Activated T-cell treated with anti-CD3 and anti-CD28 coated beads, Interleukin-2, amount 50 U/mL, for 24 hours (primary cell): ENCODE data around the gene GYPC.
"Not testable (repeated sequence)": the region's sequence is repeated elsewhere in the genome, so short reads cannot be mapped to it uniquely, and the experiment has no call there.

ENCODE experiments used
- DNase-seq: peaks from one replicate; pipeline ENCODE4 v3.0.0-alpha.2; 2020
- H3K27ac Mint-ChIP-seq: 2 replicates; pipeline ENCODE4 v1.8.0; 2020; ENCODE audit warnings: mild to moderate bottlenecking, mixed read lengths
- H3K27me3 Mint-ChIP-seq: 2 replicates; pipeline ENCODE4 v1.8.0; 2020; ENCODE audit warnings: mixed read lengths
- H3K36me3 Mint-ChIP-seq: 2 replicates; pipeline ENCODE4 v1.8.0; 2020; ENCODE audit warnings: low read depth, mixed read lengths
- H3K4me1 Mint-ChIP-seq: 2 replicates; pipeline ENCODE4 v1.8.0; 2020; ENCODE audit warnings: low read depth, mixed read lengths
- H3K4me3 Mint-ChIP-seq: 2 replicates; pipeline ENCODE4 v1.8.0; 2020; ENCODE audit warnings: mild to moderate bottlenecking, moderate library complexity, mixed read lengths
- H3K9me3 Mint-ChIP-seq: 2 replicates; pipeline ENCODE4 v1.8.0; 2020; ENCODE audit warnings: mixed read lengths

The GYPC gene

DNA sequence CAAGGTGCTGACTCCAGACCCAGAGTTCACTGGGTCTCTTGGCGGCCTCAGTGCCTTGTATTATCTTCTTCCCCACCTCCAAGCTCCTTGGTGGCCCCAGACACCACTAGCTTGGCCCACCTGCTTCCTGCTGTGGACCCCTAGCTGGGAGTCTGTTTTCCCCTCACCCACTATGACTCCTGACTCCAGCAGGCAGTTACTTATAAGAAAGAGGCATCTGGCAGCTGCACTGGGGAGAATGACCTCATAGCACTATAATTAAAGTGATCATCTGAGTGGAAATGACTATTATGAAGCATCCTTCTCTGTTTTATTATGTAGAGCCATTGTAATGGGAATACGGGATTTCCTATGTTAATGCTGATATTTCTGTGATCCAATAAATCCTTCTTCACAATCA, 32.6 kb downstream of the GYPC start:
- not testable (repeated sequence) for H3K27ac Mint-ChIP-seq, H3K4me3 Mint-ChIP-seq, H3K27me3 Mint-ChIP-seq, H3K9me3 Mint-ChIP-seq, DNase-seq
- Mint-ChIP-seq H3K4me1 (peaks cover 26% of the 10 kb centered on the region), H3K36me3 (peaks cover 95% of the 10 kb centered on the region)

DNA sequence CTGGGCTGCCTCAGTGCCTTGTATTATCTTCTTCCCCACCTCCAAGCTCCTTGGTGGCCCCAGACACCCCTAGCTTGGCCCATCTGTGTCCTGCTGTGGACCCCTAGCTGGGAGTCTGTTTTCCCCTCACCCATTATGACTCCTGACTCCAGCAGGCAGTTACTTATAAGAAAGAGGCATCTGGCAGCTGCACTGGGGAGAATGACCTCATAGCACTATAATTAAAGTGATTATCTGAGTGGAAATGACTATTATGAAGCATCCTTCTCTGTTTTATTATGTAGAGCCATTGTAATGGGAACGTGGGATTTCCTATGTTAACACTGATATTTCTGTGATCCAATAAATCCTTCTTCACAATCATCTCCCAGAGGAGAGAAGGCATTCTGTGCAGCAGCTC, 36.3 kb downstream of the GYPC start:
- H3K27me3 Mint-ChIP-seq, H3K9me3 Mint-ChIP-seq, H3K4me3 Mint-ChIP-seq, H3K27ac Mint-ChIP-seq, DNase-seq, H3K4me1 Mint-ChIP-seq: not testable (repeated sequence)
- peaks cover 97% of the 10 kb centered on the region for H3K36me3 Mint-ChIP-seq

DNA sequence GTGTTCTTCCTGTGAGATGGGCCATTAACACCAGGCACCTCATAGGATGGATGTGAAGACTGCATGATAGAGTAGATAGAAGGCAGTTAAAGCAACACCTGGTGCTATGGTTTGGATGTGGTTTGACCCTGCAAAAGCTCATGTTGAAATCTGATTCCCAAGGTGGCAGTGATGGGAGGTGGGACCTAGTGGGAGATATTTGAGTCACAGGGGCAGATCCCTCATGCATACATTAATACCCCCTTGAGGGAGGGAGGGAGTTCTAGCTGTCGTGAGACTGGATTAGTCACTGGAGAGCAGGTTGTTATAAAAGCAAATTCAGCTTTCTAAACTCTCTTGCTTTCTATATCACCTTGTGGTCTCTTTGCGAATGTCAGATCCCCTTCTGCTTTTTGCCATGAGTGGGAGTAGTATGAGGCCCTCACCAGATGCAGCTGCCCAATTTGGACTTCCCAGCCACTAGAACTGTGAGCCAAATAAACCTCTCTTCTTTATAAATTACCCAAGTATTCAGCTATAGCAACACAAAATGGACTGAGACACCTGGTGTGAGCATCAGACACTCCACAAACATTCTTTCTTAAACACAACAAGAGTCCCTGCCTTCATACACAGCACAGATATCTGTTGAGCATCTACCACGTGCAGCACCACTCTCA, 37.1 kb downstream of the GYPC start:
- not testable (repeated sequence) for DNase-seq, H3K4me1 Mint-ChIP-seq, H3K9me3 Mint-ChIP-seq, H3K4me3 Mint-ChIP-seq, H3K27me3 Mint-ChIP-seq, H3K27ac Mint-ChIP-seq
- H3K36me3 Mint-ChIP-seq, result peaks cover 97% of the 10 kb centered on the region

DNA sequence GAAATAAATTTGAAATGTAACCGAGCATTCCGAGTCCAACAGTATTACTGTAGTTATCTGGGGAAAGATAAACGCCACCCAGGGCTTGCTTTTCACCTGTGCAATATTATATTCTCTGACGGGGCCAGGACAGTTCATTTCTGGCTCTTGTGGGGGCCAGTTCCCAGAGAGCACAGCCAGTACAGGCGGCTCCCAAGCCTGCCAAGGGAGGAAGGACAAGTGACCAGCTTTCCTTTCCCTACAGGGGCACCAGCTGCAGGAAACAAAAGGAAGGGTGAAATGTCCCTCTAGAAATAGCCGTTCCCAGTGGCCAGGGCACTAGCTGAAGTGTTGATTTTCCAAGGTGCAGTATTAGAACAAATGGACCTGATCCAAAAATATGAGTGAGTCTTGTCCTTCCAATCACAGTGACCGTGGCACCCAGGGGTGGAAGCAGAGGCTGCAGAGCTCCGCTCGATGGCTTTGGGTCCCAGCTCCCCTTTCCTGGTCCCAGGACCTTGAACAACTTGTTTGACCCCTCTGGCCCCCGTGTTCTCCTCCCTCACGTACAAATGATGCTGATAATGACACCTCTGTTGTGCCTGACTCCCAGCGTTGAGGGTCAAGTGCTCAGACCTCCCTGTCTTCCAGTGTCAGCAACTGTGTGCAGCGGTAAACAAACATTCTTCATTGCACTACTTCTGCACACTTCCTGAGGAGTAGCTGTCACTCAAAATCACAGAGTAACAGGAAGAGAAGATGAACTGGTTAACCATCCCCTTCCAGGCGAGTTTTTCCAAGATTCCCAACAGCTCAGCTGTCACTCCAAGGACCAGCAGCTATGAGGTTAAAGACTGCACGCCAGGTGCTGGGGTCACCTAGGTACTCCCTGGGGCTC, 40.9 kb downstream of the GYPC start:
- Mint-ChIP-seq H3K9me3 (peaks cover 2% of the 10 kb centered on the region), H3K4me1 (peaks cover 5% of the 10 kb centered on the region), H3K27me3 (no peaks in the 10 kb centered on the region), H3K36me3 (peaks cover 88% of the 10 kb centered on the region), H3K4me3 (no peak overlapping the region), H3K27ac (no peak overlapping the region)
- DNase-seq, result no peak

DNA sequence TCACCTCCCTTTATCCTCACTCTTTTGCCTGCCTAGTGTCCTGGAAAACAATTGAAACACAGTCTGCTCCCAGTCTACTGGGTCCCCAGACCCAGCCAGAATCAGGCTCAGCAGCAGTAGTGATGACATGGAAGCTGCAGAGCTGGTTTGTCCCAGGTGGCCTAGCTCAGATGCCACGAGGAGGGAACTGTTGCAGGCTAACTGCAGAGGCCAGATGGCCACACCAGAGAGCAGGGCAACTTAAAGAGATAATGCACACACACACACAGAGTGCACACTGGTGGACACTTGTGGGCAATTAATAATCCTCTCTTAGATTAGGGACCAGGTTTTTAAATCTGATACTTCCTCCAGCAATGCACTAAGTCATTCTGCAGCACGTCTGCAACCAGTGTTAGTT, 42.4 kb downstream of the GYPC start:
- peak overlapping the region; percentile 49 for H3K27ac Mint-ChIP-seq
- H3K4me3 Mint-ChIP-seq, result no peak overlapping the region
- DNase-seq, result no peak
- H3K27me3 Mint-ChIP-seq, result no peaks in the 10 kb centered on the region
- H3K36me3 Mint-ChIP-seq, result peaks cover 73% of the 10 kb centered on the region
- H3K9me3 Mint-ChIP-seq, result no peaks in the 10 kb centered on the region
- H3K4me1 Mint-ChIP-seq, result peaks cover 5% of the 10 kb centered on the region

DNA sequence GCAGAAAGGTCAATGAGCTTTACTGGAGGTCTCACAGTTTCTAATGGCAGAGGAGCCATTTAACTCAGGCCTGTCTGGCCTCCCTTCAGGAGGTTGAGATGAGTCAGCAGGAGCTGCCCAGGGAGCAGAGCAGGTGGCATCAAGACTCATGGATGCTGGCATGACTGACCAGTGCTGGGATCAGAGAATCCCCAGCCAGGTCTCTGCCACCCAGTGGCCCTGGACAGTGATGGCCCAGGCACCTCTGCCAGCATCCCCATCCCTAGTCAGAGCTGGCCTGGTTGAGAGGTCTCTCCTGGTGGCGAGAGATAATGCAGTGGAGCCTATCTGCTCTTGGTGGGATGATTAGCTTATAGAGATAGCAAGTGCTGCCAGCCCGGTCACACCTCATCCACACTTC, 43.1 kb downstream of the GYPC start:
- peaks cover 66% of the 10 kb centered on the region for H3K36me3 Mint-ChIP-seq
- H3K27ac Mint-ChIP-seq, result no peak overlapping the region
- no peaks in the 10 kb centered on the region for H3K27me3 Mint-ChIP-seq
- no peak for DNase-seq
- no peak overlapping the region for H3K4me3 Mint-ChIP-seq
- H3K9me3 Mint-ChIP-seq, result no peaks in the 10 kb centered on the region
- H3K4me1 Mint-ChIP-seq, result peaks cover 5% of the 10 kb centered on the region

DNA sequence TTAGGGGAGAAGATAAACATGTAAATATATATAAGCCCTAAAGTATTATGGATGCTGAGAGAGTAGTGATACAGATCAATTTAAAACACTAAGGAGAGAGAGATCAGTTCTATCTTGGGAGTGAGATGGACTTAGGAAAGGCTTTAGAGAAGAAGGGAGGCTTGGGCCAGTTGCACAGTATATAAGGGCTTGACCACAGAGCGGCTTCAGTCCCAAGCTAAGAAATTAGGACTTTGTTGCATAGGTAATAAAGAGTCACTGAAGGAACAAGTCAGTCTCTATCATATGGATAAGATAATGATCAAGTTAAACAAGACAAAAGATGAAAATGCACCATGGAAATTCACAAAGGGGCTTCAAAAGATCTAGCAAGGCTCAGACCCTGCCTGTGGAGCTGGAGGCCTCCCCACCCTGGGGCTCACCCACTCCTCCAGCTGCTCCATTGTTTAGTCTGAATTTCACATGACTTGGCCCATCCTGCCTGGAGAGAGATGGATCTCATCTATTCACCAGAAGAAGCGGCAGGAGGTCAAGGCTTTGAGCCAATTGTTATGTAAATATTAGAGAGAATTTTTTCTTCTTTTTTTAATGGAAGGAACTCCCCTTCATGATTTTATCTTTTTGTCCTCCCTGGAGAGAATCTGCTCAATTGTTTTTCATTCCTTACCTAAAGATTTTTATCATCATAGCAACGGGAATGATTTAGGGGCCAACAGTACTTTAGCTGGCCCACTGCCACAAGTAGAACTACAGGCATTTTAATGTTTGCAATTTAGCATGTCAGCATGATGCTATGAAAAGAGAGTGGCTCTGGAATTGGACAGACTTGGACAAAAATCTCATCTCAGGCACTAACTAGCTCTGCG, 44.0 kb downstream of the GYPC start:
- H3K27me3 Mint-ChIP-seq, result no peaks in the 10 kb centered on the region
- peaks cover 59% of the 10 kb centered on the region for H3K36me3 Mint-ChIP-seq
- peaks cover 5% of the 10 kb centered on the region for H3K4me1 Mint-ChIP-seq
- no peak for DNase-seq
- H3K27ac Mint-ChIP-seq, result peak overlapping the region; percentile 8
- H3K9me3 Mint-ChIP-seq, result no peaks in the 10 kb centered on the region
- H3K4me3 Mint-ChIP-seq, result no peak overlapping the region

DNA sequence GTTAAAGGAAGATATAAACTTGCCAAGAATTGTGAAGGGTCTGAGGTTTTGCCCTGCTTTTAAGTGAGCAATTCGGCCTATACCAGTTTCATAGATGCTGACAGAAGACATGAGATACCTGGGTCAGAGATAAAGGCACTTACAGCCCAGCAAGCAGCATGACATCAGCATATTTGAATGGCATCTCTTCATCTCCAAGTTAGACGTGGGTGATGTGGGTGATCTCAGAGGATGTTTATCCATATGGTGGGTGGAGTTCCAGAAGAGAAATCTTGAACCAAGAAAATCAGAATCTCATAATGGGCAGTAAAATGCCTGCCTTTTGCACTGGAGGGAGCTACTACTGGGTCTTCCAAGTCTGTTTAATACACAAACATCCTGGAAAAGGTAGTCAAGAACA, 44.7 kb downstream of the GYPC start:
- H3K4me3 Mint-ChIP-seq, result no peak overlapping the region
- no peaks in the 10 kb centered on the region for H3K9me3 Mint-ChIP-seq
- H3K27me3 Mint-ChIP-seq, result no peaks in the 10 kb centered on the region
- H3K36me3 Mint-ChIP-seq, result peaks cover 51% of the 10 kb centered on the region
- H3K4me1 Mint-ChIP-seq, result peaks cover 5% of the 10 kb centered on the region
- no peak for DNase-seq
- H3K27ac Mint-ChIP-seq, result peak overlapping the region; percentile 8

DNA sequence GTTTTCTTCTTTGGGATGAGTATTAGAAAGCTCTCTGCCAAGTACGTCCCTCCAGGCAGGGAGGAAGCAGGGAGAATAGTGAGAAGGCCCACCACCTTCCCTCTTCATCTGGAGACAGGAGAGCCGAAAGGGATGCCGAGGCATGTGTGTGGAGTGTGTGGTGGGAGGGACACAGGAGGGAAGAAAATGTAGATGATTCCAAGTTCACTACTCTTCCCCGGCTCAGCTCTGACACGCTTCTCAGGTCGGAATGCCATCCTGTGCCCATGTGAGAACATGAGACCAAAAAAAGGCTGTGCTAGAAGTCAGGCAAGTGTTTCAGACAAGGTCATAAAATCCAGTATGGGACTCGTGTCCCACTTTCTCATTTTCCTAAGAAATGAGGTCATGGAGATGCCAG, 47.4 kb downstream of the GYPC start:
- H3K4me3 Mint-ChIP-seq, result no peak overlapping the region
- H3K9me3 Mint-ChIP-seq, result no peaks in the 10 kb centered on the region
- H3K36me3 Mint-ChIP-seq, result peaks cover 25% of the 10 kb centered on the region
- DNase-seq, result no peak
- no peaks in the 10 kb centered on the region for H3K27me3 Mint-ChIP-seq
- H3K4me1 Mint-ChIP-seq, result peaks cover 5% of the 10 kb centered on the region
- H3K27ac Mint-ChIP-seq, result no peak overlapping the region

DNA sequence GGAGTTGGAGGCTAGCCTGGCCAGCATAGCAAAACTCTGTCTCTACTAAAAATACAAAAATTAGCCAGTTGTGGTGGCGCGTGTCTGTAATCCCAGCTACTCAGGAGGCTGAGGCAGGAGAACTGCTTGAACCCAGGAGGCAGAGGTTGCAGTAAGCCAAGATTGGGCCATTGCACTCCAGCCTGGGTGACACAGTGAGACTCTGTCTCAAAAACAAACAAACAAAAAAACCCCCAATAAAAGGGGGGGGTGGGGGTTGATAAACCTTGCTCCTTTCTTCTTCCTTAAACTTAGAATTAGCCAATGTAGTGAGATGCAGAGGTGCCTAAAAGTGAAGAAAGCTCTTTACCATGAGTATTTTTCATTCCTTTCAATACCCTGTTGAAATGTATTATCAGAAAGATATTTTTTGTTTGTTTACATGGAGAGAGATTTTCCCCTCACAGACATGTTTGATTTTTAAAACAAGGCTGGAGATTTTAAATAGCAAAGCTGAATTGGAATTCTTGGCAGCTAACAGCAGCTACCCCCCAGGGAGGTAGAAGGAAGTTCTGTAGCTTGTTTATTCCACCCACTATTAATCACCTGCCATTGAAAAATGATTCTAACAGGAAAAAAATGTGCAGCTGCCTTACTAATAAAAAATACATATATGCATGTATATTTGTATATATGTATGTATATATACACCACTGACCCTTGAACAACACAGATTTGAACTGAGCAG, 48.6 kb downstream of the GYPC start:
- Mint-ChIP-seq H3K4me1 (peaks cover 5% of the 10 kb centered on the region), H3K4me3 (no peak overlapping the region), H3K27ac (no peak overlapping the region), H3K27me3 (no peaks in the 10 kb centered on the region), H3K9me3 (no peaks in the 10 kb centered on the region), H3K36me3 (peaks cover 12% of the 10 kb centered on the region)
- DNase-seq, result no peak

DNA sequence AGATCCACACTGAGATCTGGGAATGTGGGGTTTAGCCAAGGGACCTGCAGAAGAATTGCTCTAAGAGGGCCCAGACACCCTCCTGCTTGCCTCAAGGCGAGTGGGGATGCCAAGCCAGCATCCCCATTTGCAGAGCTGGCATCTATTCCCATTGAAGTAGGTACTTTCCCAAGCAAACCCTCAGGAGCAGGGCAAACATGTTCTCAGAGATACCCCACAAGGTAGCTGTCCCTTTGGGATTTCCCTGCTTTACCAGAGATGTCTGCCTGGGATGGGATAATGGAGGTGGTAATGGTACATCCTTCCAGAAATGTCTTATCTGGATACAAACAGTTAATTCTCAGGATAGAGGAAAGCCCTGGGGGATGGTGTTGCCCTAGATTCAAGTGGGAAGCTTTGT, 51.2 kb downstream of the GYPC start:
- Mint-ChIP-seq H3K4me3 (no peak overlapping the region), H3K36me3 (no peaks in the 10 kb centered on the region), H3K27me3 (no peaks in the 10 kb centered on the region), H3K9me3 (no peaks in the 10 kb centered on the region), H3K27ac (no peak overlapping the region), H3K4me1 (no peaks in the 10 kb centered on the region)
- no peak for DNase-seq

DNA sequence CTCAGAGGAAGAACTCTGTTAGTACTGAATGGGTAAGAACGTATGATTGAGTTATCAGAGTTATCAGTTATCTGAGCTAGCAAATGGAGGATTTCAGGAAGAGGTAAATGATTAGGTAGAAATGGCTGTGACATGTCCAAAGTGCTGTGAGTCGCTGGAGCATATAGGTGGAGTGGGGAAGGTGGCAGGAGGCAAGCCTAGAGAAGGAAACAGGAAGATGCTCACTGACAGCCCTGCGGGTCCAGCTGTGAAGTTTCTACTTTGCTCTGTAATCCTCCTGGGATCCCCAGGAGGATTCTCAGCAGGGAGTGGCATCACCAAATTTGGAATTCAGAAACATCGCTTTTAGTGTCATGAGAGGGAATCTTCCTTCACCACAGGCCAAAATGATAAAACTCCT, 52.0 kb downstream of the GYPC start:
- H3K27ac Mint-ChIP-seq, result no peak overlapping the region
- H3K36me3 Mint-ChIP-seq, result no peaks in the 10 kb centered on the region
- no peaks in the 10 kb centered on the region for H3K4me1 Mint-ChIP-seq
- H3K4me3 Mint-ChIP-seq, result no peak overlapping the region
- no peaks in the 10 kb centered on the region for H3K27me3 Mint-ChIP-seq
- no peak for DNase-seq
- H3K9me3 Mint-ChIP-seq, result no peaks in the 10 kb centered on the region

DNA sequence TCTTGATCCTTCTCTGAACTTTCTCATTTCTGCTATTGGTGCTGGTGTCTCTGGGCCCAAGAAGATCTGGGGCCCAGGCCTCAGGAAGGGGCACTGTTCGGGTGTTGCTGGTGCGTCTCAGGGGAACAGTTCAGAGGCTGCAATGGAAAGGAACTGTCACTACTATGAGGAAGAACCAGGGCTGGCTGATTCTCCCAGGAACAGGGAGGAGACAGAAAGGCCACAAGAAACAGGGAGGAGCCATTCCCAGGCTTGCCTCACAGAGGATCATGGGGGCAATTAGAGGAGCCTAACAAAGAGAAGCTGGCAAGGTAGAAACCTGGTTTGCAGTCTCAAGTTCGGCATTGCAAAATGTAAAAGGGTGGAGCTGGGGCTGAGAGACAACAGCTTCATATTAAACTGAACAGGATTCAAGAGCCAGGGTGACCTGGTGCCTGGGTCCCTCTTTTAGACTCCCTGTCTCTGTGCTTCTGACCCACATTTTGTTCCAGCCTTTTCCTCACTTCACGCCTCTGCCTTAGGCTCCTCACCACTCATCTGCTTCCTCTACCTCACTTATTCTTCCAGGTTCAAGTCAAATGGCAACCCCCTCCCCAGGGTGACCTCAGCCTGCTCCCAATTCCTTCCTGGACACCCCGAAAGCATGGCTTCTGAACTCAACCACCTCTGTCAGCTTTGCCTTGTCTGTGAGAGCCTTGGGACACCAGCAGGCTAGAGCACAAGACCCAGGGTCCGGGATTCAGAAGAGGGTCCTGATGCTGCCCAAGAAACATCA, 58.4 kb downstream of the GYPC start:
- Mint-ChIP-seq H3K9me3 (no peaks in the 10 kb centered on the region), H3K27ac (no peak overlapping the region), H3K4me3 (no peak overlapping the region), H3K36me3 (no peaks in the 10 kb centered on the region), H3K27me3 (no peaks in the 10 kb centered on the region), H3K4me1 (no peaks in the 10 kb centered on the region)
- no peak for DNase-seq

DNA sequence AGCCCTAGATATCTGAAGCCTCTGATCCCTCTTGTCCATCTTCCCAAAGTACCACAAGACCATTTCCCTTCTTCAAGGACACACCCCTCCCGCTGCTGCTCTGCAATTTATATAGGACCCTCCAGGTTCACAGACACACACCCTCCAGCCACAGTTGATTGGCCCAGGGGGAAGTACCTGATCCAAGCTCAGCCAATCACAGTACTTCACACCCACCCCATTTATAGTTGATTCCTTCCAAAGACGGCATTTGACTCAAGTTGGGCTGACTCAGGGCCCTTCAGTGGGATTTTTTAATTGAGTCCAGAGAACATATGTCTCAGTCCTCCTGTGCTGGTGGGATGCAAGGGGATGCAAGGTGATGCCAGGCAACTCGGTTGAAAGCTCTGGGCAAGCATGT, 59.2 kb downstream of the GYPC start:
- no peak overlapping the region for H3K27ac Mint-ChIP-seq

More for the DNA sequence above, 59.2 kb downstream of the GYPC start:
- Mint-ChIP-seq H3K4me1 (no peaks in the 10 kb centered on the region), H3K36me3 (no peaks in the 10 kb centered on the region), H3K27me3 (no peaks in the 10 kb centered on the region), H3K4me3 (no peak overlapping the region), H3K9me3 (no peaks in the 10 kb centered on the region)
- DNase-seq, result no peak
